ENCODE results near the gene WDFY2. TPM values are rescaled to one million over a fixed set of nuclear protein-coding genes. Genes with fewer than 3 reads are reported as not detected.

WDFY2 gene
- total RNA-seq, 1 donor from 2014 or later = 20.8 TPM

GRCh38 chr13:51816604-51817249, 232.5 kb downstream of the WDFY2 start:
- Mint-ChIP-seq H3K36me3 (ENCODE audit: low read depth) (no peaks in the 10 kb centered on the region), H3K4me3 (no peak overlapping the region), H3K27me3 (no peaks in the 10 kb centered on the region), H3K27ac (no peak overlapping the region), H3K4me1 (peaks cover 52% of the 10 kb centered on the region), H3K9me3 (no peaks in the 10 kb centered on the region)
- no peak for TF ChIP-seq CTCF (IDR thresholded peaks at IDR 0.05)
- DNase-seq (no peak), ATAC-seq (ENCODE audit: low read depth) (no peak)
- ChIA-PET POLR2A (interaction anchor here (1.8 to 2.3 kb wide), 2 partner anchors 13 to 16 kb away, joined by 6 read pairs; no protein-coding TSS in a partner anchor), CTCF (interaction anchor here (1.3 to 4.1 kb wide), 8 partner anchors 10 to 634 kb away, joined by 3 to 56 read pairs (median 10); no protein-coding TSS in a partner anchor)
- intact Hi-C loops (cut with micrococcal nuclease) = loop anchor here (5.0 kb wide), 1 partner anchor 636 kb away; the partner anchor contains the start of gene VPS36

Other genes starting within 250 kb of the WDFY2 start
- not detected in 2 replicates for gene SERPINE3, start 244.8 kb upstream of the WDFY2 start, total RNA-seq
- gene INTS6, start 131.4 kb upstream of the WDFY2 start, total RNA-seq = 55.3 and 68.7 TPM in 2 replicates
- 11.6 and 14.1 TPM in 2 replicates for gene DHRS12, start 219.7 kb downstream of the WDFY2 start, total RNA-seq

All from activated B cell treated with CpG ODN at 0.5 μM for 24 hours (primary cell).